ENCODE data around the gene SLC25A31. TPM values are rescaled to one million over a fixed set of nuclear protein-coding genes. Genes with fewer than 3 reads are reported as not detected.

SLC25A31 gene
- polyA plus RNA-seq, 1 experiment: not detected

GRCh38 chr4:127775843-127776242 lies 45.6 kb downstream of the SLC25A31 start:
- CTCF ChIA-PET: interaction anchor here (0.6 to 2.2 kb wide), 2 partner anchors 43 to 100 kb away, joined by 3 to 16 read pairs; no protein-coding TSS in a partner anchor
- DNase-seq (ENCODE audit: low read depth, low spot score): no peak
- H3K4me3 ChIP-seq (ENCODE audit: low read depth, low read length): no peak overlapping the region
- H3K27me3 ChIP-seq (ENCODE audit: control insufficient read depth, insufficient read depth, low read length): peaks cover 4% of the 10 kb centered on the region
- H3K9me3 ChIP-seq (ENCODE audit: control insufficient read depth, insufficient read depth, low read length): no peaks in the 10 kb centered on the region; the same call in 1 of the 2 replicates
- POLR2A ChIA-PET: no interaction called here
- TF ChIP-seq CTCF (IDR thresholded peaks at IDR 0.05; ENCODE audit: low read depth, low read length): no peak
- no peak overlapping the region for H3K27ac ChIP-seq (ENCODE audit: low read depth, low read length)

- ChIA-PET POLR2A (no interaction called here), CTCF (no interaction called here)
- DNase-seq (ENCODE audit: low read depth, low spot score): no peak
- Histone ChIP-seq H3K4me3 (ENCODE audit: low read depth, low read length) (no peak overlapping the region), H3K27me3 (ENCODE audit: control insufficient read depth, insufficient read depth, low read length) (peaks cover 4% of the 10 kb centered on the region), H3K27ac (ENCODE audit: low read depth, low read length) (no peak overlapping the region), H3K9me3 (ENCODE audit: control insufficient read depth, insufficient read depth, low read length) (no peaks in the 10 kb centered on the region; the same call in 1 of the 2 replicates)
- TF ChIP-seq CTCF (IDR thresholded peaks at IDR 0.05; ENCODE audit: low read depth, low read length): no peak
Observed at GRCh38 chr4:127776620-127777019, 46.4 kb downstream of the SLC25A31 start.

GRCh38 chr4:127777487-127777886 lies 47.3 kb downstream of the SLC25A31 start:
- no peak for TF ChIP-seq CTCF (IDR thresholded peaks at IDR 0.05; ENCODE audit: low read depth, low read length)
- Histone ChIP-seq H3K27me3 (ENCODE audit: control insufficient read depth, insufficient read depth, low read length) (peaks cover 4% of the 10 kb centered on the region), H3K4me3 (ENCODE audit: low read depth, low read length) (no peak overlapping the region), H3K27ac (ENCODE audit: low read depth, low read length) (no peak overlapping the region), H3K9me3 (ENCODE audit: control insufficient read depth, insufficient read depth, low read length) (no peaks in the 10 kb centered on the region; the same call in 1 of the 2 replicates)
- no peak for DNase-seq (ENCODE audit: low read depth, low spot score)
- ChIA-PET CTCF (no interaction called here), POLR2A (no interaction called here)

- no peak for DNase-seq (ENCODE audit: low read depth, low spot score)
- peaks cover 4% of the 10 kb centered on the region for H3K27me3 ChIP-seq (ENCODE audit: control insufficient read depth, insufficient read depth, low read length)
- H3K27ac ChIP-seq (ENCODE audit: low read depth, low read length): no peak overlapping the region
- H3K4me3 ChIP-seq (ENCODE audit: low read depth, low read length): no peak overlapping the region
- no peak for TF ChIP-seq CTCF (IDR thresholded peaks at IDR 0.05; ENCODE audit: low read depth, low read length)
- H3K9me3 ChIP-seq (ENCODE audit: control insufficient read depth, insufficient read depth, low read length): no peaks in the 10 kb centered on the region; the same call in 1 of the 2 replicates
- ChIA-PET CTCF (no interaction called here), POLR2A (no interaction called here)
Observed at GRCh38 chr4:127778102-127778501, 47.9 kb downstream of the SLC25A31 start.

- Histone ChIP-seq H3K4me3 (ENCODE audit: low read depth, low read length) (no peak overlapping the region), H3K27me3 (ENCODE audit: control insufficient read depth, insufficient read depth, low read length) (peaks cover 4% of the 10 kb centered on the region), H3K27ac (ENCODE audit: low read depth, low read length) (no peak overlapping the region), H3K9me3 (ENCODE audit: control insufficient read depth, insufficient read depth, low read length) (no peaks in the 10 kb centered on the region; the same call in 1 of the 2 replicates)
- POLR2A ChIA-PET: no interaction called here
- CTCF ChIA-PET: no interaction called here
- no peak for DNase-seq (ENCODE audit: low read depth, low spot score)
- no peak for TF ChIP-seq CTCF (IDR thresholded peaks at IDR 0.05; ENCODE audit: low read depth, low read length)
Observed at GRCh38 chr4:127780598-127780997, 50.4 kb downstream of the SLC25A31 start.

Measured in AG04450 (cell line).